GM12801 (cell line): ENCODE measurements around the gene USP11.

Experiments
- CTCF ChIP-seq: IDR thresholded peaks from one replicate; pipeline ENCODE4 v1.5.1; 2011; ENCODE audit warnings: control low read depth; ENCODE audit not compliant: insufficient read length; ENCODE audit errors: extremely low read depth

The USP11 gene

GRCh38 chrX:47296766-47297365, 64.1 kb downstream of the USP11 start:
- TF ChIP-seq CTCF = no peak

- TF ChIP-seq CTCF = no peak
These were observed 65.1 kb downstream of the USP11 start for GRCh38 chrX:47297874-47298273.
